Thyroid gland (tissue), 4 donors: ENCODE measurements around the gene CCDC188. TPM values are rescaled to one million over a fixed set of nuclear protein-coding genes. Genes with fewer than 3 reads are reported as not detected.

Source experiments
- DNase-seq, 2 donors: peaks; one replicate each; pipeline ENCODE4 v3.0.0-alpha.2; 2019
- H3K27ac ChIP-seq, 3 donors: fragments of 200-600 bp; sonication (generic); 1 replicate in 2 of 3; 2 replicates in 1 of 3; pipeline ENCODE4 v1.5.1; 2016 to 2019; ENCODE audit warnings: mild to moderate bottlenecking in 1 of 3, moderate library complexity in 1 of 3
- H3K27me3 ChIP-seq: fragments of 200-600 bp; sonication (generic); one replicate; pipeline ENCODE4 v1.5.1; 2019
- H3K36me3 ChIP-seq, 2 donors: fragments of 200-600 bp; sonication (generic); one replicate each; pipeline ENCODE4 v1.5.1; 2016 to 2019
- H3K4me1 ChIP-seq, 2 donors: fragments of 200-600 bp; sonication (generic); one replicate each; pipeline ENCODE4 v1.5.1; 2017 to 2019
- H3K4me3 ChIP-seq, 3 donors: fragments of 200-600 bp; sonication (generic); replicated peaks in 1 of 3; 1 replicate in 2 of 3; 2 replicates in 1 of 3; pipeline ENCODE4 v1.5.1; 2016; ENCODE audit warnings: mild to moderate bottlenecking in 1 of 3
- H3K9me3 ChIP-seq: fragments of 200-600 bp; sonication (generic); one replicate; pipeline ENCODE4 v1.5.1; 2017
- CTCF ChIP-seq, 6 experiments: fragments of 200-600 bp in 3 of 6; fragments of 450-650 bp in 3 of 6; sonication (generic) in 3 of 6; IDR thresholded peaks; one replicate each; pipeline ENCODE4 v1.5.1; 2016 to 2019; ENCODE audit warnings: antibody characterized with exemption in 6 of 6, mild to moderate bottlenecking in 2 of 6, inconsistent platforms in 1 of 6, moderate library complexity in 1 of 6
- POLR2A ChIP-seq, 2 donors: fragments of 450-650 bp; IDR thresholded peaks; one replicate each; pipeline ENCODE4 v1.6.1; 2017; ENCODE audit warnings: antibody characterized with exemption in 2 of 2, mild to moderate bottlenecking in 2 of 2, moderate library complexity in 1 of 2
- WGBS, 2 donors: methylation state at CpG; one replicate each; pipeline ENCODE4 v1.1.5; 2017; 5-methylcytosine and 5-hydroxymethylcytosine counted together
- intact Hi-C: fragments of 100-400 bp; cut with DNase I; formaldehyde crosslinking; loops from one replicate; pipeline ENCODE4 v1.15.1; 2023
- total RNA-seq, 4 donors: library from RNA; depleted of rRNA; stranded (reverse); fragments of >200 nt; gene quantifications; one replicate each; pipeline ENCODE4 v1.2.3, GENCODE V29; 2016

Gene CCDC188
- total RNA-seq, 4 donors from 2014 or later = 0.39 to 2.1 TPM; not detected in 2

GRCh38 chr22:20197407-20198030 is 46.7 kb upstream of the CCDC188 start:
- Histone ChIP-seq H3K4me1 (no peaks in the 10 kb centered on the region), H3K36me3 (no peaks in the 10 kb centered on the region), H3K27ac (no peak overlapping the region), H3K27me3 (no peaks in the 10 kb centered on the region), H3K4me3 (no peak overlapping the region), H3K9me3 (no peaks in the 10 kb centered on the region)
- no peak for DNase-seq
- WGBS, 2 donors = 83 to 94% methylated on average over 14 to 18 of the region's 18 CpGs
- TF ChIP-seq CTCF (IDR thresholded peaks at IDR 0.05) (no peak), POLR2A (IDR thresholded peaks at IDR 0.05) (no peak)
- intact Hi-C loops = no loop called here

GRCh38 chr22:20196094-20196842 is 45.4 kb upstream of the CCDC188 start:
- TF ChIP-seq POLR2A (IDR thresholded peaks at IDR 0.05) = no peak
- TF ChIP-seq CTCF (IDR thresholded peaks at IDR 0.05) = no peak
- no peak for DNase-seq
- H3K4me3 ChIP-seq = no peak overlapping the region
- no peaks in the 10 kb centered on the region for H3K36me3 ChIP-seq
- 71 to 89% methylated on average over 11 to 12 of the region's 19 CpGs for WGBS, 2 donors
- H3K27me3 ChIP-seq = no peaks in the 10 kb centered on the region
- no peaks in the 10 kb centered on the region for H3K9me3 ChIP-seq
- no peaks in the 10 kb centered on the region for H3K4me1 ChIP-seq
- intact Hi-C loops = no loop called here
- no peak overlapping the region for H3K27ac ChIP-seq

- WGBS, 2 donors = 76 to 77% methylated on average over 12 to 13 of the region's 15 CpGs
These were observed 44.1 kb upstream of the CCDC188 start for GRCh38 chr22:20194681-20195593.

GRCh38 chr22:20193761-20194494 is 43.1 kb upstream of the CCDC188 start:
- H3K27ac ChIP-seq = no peak overlapping the region
- no peaks in the 10 kb centered on the region for H3K27me3 ChIP-seq
- H3K9me3 ChIP-seq = no peaks in the 10 kb centered on the region
- H3K36me3 ChIP-seq = no peaks in the 10 kb centered on the region
- TF ChIP-seq POLR2A (IDR thresholded peaks at IDR 0.05) = no peak
- TF ChIP-seq CTCF (IDR thresholded peaks at IDR 0.05) = no peak
- intact Hi-C loops = no loop called here
- 91 to 94% methylated on average over 10 to 15 of the region's 17 CpGs for WGBS, 2 donors
- H3K4me3 ChIP-seq = no peak overlapping the region
- no peak for DNase-seq
- H3K4me1 ChIP-seq = no peaks in the 10 kb centered on the region

More at GRCh38 chr22:20194681-20195593, 44.1 kb upstream of the CCDC188 start:
- no peaks in the 10 kb centered on the region for H3K9me3 ChIP-seq
- no peaks in the 10 kb centered on the region for H3K4me1 ChIP-seq
- H3K27ac ChIP-seq = no peak overlapping the region
- DNase-seq = no peak
- no peaks in the 10 kb centered on the region for H3K36me3 ChIP-seq
- intact Hi-C loops = no loop called here
- TF ChIP-seq CTCF (IDR thresholded peaks at IDR 0.05) (no peak), POLR2A (IDR thresholded peaks at IDR 0.05) (no peak)
- H3K27me3 ChIP-seq = no peaks in the 10 kb centered on the region
- no peak overlapping the region for H3K4me3 ChIP-seq
